Brain microvascular endothelial cell (primary cell): ENCODE results near the gene RAP1GAP.
"Not testable (repeated sequence)": the region's sequence is repeated elsewhere in the genome, so short reads cannot be mapped to it uniquely, and the experiment has no call there.

ENCODE experiments used
- DNase-seq: peaks from one replicate; pipeline ENCODE4 v3.0.0-alpha.2; 2020
- H3K27ac ChIP-seq: fragments of 250-450 bp; sonication (Bioruptor Pico); 2 replicates; pipeline ENCODE4 v1.5.1; 2020; ENCODE audit warnings: mild to moderate bottlenecking, moderate library complexity
- H3K27me3 ChIP-seq: fragments of 250-450 bp; sonication (Bioruptor Pico); replicated peaks from 2 replicates; pipeline ENCODE4 v1.5.1; 2020; ENCODE audit warnings: mild to moderate bottlenecking
- H3K36me3 ChIP-seq: fragments of 250-450 bp; sonication (Bioruptor Pico); replicated peaks from 2 replicates; pipeline ENCODE4 v1.5.1; 2020; ENCODE audit warnings: mild to moderate bottlenecking
- H3K4me3 ChIP-seq: 2 replicates; pipeline ENCODE4 v1.5.1; 2011; ENCODE audit warnings: low read depth, mild to moderate bottlenecking, control low read depth, low read length, moderate library complexity
- in situ Hi-C: cut with HindIII; loops from 2 replicates; pipeline ENCODE4 v1.10.0; 2017; ENCODE audit warnings: low sequenced_read_pairs, low pct_ligation_motif_present
- TF ChIP-seq, protein P1 (sequence below): IDR thresholded peaks from 2 replicates; pipeline ENCODE4 v1.5.1; 2011; ENCODE audit warnings: low read depth, mild to moderate bottlenecking, moderate library complexity, low read length, control low read depth, inconsistent platforms; ENCODE audit errors: missing control alignments

RAP1GAP gene

DNA sequence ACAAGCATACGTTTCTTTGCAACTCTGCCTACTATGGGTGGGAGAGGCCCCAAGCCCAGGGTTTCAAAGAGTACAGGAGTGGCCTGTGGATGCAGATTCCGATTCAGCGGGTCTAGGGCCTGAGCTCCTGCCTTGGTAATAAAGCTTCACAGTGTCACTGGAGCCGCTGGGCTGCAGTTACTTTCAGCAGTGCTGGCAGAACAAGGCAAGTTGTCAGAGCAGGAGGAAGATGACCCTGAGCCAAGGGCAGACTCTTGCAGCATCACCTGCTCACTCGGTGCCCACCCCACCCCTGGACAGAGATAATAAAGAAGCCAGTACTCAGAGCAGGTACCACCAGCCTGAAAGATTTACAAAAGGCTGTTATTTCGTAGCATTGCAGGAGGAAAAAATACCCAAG, 8.0 kb upstream of the RAP1GAP start:
- Histone ChIP-seq H3K4me3 (no peak overlapping the region), H3K36me3 (peaks cover 22% of the 10 kb centered on the region), H3K27me3 (no peaks in the 10 kb centered on the region), H3K27ac (no peak overlapping the region)
- TF ChIP-seq, protein P1, sequence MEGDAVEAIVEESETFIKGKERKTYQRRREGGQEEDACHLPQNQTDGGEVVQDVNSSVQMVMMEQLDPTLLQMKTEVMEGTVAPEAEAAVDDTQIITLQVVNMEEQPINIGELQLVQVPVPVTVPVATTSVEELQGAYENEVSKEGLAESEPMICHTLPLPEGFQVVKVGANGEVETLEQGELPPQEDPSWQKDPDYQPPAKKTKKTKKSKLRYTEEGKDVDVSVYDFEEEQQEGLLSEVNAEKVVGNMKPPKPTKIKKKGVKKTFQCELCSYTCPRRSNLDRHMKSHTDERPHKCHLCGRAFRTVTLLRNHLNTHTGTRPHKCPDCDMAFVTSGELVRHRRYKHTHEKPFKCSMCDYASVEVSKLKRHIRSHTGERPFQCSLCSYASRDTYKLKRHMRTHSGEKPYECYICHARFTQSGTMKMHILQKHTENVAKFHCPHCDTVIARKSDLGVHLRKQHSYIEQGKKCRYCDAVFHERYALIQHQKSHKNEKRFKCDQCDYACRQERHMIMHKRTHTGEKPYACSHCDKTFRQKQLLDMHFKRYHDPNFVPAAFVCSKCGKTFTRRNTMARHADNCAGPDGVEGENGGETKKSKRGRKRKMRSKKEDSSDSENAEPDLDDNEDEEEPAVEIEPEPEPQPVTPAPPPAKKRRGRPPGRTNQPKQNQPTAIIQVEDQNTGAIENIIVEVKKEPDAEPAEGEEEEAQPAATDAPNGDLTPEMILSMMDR, result no peak
- no peak for DNase-seq
- in situ Hi-C loops, result loop anchor here (25.0 kb wide), 1 partner anchor 285 kb away; no protein-coding TSS in a partner anchor

GRCh38 chr1:21674957-21675356, 5.8 kb upstream of the RAP1GAP start:
- in situ Hi-C loops, result loop anchor here (25.0 kb wide), 1 partner anchor 287 kb away; no protein-coding TSS in a partner anchor
- peaks cover 3% of the 10 kb centered on the region for H3K27me3 ChIP-seq
- TF ChIP-seq, protein P1, result no peak
- H3K27ac ChIP-seq, result no peak overlapping the region
- no peak for DNase-seq
- peaks cover 19% of the 10 kb centered on the region for H3K36me3 ChIP-seq
- H3K4me3 ChIP-seq, result no peak overlapping the region

DNA sequence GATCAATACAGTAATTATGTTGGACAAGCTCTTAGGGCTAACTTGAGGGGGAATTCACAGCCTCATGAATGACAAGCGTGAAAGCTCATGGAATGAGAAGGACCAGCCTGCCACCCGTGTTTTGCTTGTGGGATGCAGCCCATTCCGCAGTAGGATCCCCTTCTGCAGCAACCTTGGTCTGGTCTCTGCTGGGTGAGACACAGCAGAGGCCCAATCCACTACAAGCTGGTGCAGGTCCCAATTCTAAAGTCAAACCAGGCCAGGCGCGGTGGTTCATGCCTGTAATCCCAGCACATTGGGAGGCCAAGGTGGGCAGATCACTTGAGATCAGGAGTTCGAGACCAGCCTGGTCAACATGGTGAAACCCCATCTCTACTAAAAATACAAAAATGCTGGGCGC, 4.7 kb upstream of the RAP1GAP start:
- DNase-seq, H3K27ac ChIP-seq, H3K4me3 ChIP-seq, H3K36me3 ChIP-seq, in situ Hi-C loops: not testable (repeated sequence)
- H3K27me3 ChIP-seq, result peaks cover 13% of the 10 kb centered on the region

- TF ChIP-seq, protein P1, result no peak
- Histone ChIP-seq H3K4me3 (no peak overlapping the region), H3K36me3 (peaks cover 5% of the 10 kb centered on the region), H3K27ac (no peak overlapping the region), H3K27me3 (peaks cover 18% of the 10 kb centered on the region)
- in situ Hi-C loops, result no loop called here
- DNase-seq, result peak; percentile 28
Observed at GRCh38 chr1:21673277-21673780, 4.2 kb upstream of the RAP1GAP start.

- H3K36me3 ChIP-seq, result peaks cover 2% of the 10 kb centered on the region
- no peak overlapping the region for H3K27ac ChIP-seq
- no peak for DNase-seq
- TF ChIP-seq, protein P1, result no peak
- in situ Hi-C loops, result no loop called here
- H3K27me3 ChIP-seq, result peaks cover 25% of the 10 kb centered on the region
- H3K4me3 ChIP-seq, result no peak overlapping the region
Observed at GRCh38 chr1:21672478-21673276, 3.5 kb upstream of the RAP1GAP start.

DNA sequence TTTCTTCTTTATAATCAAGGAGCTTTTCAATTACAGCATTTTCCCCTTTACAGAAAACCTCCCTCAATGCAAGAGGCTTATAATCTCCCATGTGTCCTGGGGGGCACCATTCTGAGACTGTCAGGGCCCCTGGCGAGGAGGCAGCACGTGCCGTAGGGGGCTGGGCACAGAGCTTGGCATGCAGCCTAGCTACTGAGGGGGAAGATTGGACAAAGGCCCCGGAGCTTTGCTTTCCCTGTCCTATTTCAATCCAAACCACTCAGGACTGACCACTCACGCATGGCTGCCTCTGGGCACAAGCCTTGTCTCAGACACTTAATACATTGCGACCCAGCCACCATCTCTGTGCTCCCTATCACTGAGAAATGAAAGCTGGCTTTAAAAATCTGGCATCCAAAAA, 2.8 kb upstream of the RAP1GAP start:
- Histone ChIP-seq H3K36me3 (no peaks in the 10 kb centered on the region), H3K27me3 (peaks cover 32% of the 10 kb centered on the region), H3K27ac (no peak overlapping the region), H3K4me3 (no peak overlapping the region)
- DNase-seq, result no peak
- in situ Hi-C loops, result no loop called here
- TF ChIP-seq, protein P1, result no peak
